ENCODE measurements around the gene KRT5. TPM values are rescaled to one million over a fixed set of nuclear protein-coding genes. Genes with fewer than 3 reads are reported as not detected.
A peak's percentile ranks its signal among the peaks of the same experiment; 100 is the strongest.
"Not testable (repeated sequence)": the region's sequence is repeated elsewhere in the genome, so short reads cannot be mapped to it uniquely, and the experiment has no call there.

Gene KRT5
- total RNA-seq, 1 donor from 2014 or later = 3.3 TPM

- no peak for DNase-seq (ENCODE audit: low read depth)
These were observed 22.2 kb downstream of the KRT5 start for GRCh38 chr12:52497975-52498374.

GRCh38 chr12:52496590-52497071 is 23.6 kb downstream of the KRT5 start:
- DNase-seq (ENCODE audit: low read depth) = peak; percentile 93

DNA sequence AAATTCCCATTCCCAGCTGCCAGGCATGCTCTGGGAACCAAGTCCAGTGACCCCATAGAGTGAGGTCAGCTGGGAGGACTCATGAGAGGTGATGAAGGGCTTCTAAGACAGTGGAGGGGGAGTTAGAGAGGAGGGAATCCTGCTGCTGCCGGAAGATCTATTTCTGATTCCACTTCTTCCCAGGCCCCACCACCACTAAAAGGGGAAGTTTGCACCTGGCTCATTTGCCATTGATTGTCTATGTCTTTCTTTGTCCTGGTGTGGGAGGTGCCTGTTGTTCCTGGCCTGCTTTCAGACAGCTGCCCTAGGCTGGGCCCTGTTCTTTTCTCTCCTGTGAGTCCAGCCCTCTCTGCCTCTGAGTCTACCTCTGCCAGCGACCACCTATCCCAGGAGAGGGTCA is 24.1 kb downstream of the KRT5 start:
- peak; percentile 88 for DNase-seq (ENCODE audit: low read depth)

DNA sequence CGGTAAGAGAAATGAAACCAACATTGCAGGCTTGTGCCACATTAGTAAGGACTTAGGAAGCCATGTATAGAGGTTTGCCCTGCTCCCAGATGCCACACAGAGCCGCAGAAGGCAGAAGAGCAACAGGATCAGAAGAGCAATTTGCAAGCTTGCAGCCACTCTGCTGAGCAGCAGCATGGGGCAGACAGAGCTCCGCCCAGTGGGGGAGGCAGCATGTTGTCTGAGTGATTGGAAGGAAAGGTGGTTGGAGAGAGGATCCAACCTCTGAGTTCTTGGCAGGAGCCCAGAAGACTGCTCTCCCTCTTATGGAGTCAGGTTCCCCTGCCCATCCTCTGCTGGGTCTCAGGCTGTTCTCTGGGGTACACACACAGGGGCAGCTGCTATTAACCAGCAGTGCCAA is 24.8 kb downstream of the KRT5 start:
- peak; percentile 90 for DNase-seq (ENCODE audit: low read depth)

DNA sequence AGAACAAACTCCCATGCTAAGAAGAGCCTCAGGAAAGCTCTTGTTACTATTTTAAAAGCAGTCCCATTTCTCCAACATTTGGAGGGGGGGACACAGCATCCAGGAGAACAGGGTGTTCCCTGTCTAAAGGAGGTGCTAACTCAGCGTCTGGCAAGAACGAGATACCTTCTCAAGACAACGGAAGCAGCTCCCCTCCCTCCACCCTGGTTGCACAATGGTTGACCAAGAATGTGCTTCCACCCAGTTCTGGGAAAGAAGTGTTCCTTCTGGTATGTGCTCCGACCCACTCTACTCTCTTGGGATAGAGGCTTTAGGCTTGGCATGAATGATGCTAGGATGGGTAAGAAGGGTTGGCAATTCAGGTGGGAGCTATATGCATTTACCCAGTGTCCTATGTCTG is 25.7 kb downstream of the KRT5 start:
- DNase-seq (ENCODE audit: low read depth) = peak; percentile 60

DNA sequence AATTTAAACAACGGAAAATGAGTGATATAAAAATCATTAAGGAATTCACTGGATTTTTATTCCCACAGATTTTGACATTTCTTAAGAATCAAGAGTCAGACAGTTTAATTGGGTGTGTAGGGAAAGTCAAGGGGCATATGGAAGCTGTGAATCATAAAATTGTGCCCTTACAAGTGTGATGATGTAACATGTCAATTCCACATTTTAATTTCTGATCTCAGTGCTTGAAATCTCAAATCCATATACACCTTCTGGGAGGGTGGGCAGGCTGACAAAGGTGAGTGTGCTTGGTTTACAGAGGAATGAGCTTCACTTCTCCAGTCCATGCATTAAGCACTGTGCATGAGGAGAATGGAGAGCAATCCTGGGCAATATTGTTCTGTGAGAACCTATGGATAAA is 26.1 kb downstream of the KRT5 start:
- no peak for DNase-seq (ENCODE audit: low read depth)

DNA sequence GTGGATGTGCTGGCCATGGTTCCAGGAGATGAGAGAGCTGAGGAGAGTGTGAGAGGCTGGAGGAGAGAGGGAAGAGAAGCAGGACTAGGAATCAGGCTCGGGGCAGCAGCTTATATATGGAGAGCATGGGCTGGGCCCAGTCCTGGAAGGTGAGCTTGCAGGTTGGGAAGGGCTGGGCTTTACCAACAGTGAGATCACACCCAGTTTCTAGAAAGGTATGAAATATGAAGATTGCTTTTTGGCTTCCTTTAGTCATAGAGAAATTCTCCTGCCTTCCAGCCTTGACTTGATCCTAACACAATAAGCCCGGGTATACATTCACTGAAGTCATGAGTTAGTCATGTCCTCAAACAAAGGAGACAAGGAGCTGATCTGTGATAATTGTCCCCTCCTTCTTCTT is 27.0 kb downstream of the KRT5 start, which contains the start of gene KRT6A:
TSS of gene KRT6A (minus strand) at position 86 of the 400 bp plus-strand sequence. CDS start at position 17, 69 bp downstream.
- DNase-seq (ENCODE audit: low read depth) = no peak

GRCh38 chr12:52492405-52492804 is 27.8 kb downstream of the KRT5 start:
- not testable (repeated sequence) for DNase-seq (ENCODE audit: low read depth)

GRCh38 chr12:52491495-52491894 is 28.7 kb downstream of the KRT5 start:
- not testable (repeated sequence) for DNase-seq (ENCODE audit: low read depth)

DNA sequence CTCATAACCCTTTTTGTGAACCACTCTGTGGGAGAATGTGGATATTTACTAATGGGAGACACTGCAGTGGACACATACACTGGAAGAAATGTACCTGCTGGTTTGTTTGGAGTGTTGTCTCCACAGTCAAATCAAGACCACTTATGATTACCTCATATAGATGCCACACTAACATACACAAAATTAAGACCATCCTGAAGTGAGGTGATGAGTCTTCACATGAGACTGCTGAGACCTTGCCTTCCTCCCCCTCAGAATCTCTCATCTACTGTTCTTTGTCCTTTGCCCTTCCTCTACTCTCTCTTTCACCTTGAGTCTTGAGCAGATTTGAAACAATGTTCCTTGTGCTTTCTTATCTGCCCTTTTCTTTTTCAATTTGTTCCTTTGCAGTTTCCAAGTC is 31.5 kb downstream of the KRT5 start:
- DNase-seq (ENCODE audit: low read depth) = no peak

DNA sequence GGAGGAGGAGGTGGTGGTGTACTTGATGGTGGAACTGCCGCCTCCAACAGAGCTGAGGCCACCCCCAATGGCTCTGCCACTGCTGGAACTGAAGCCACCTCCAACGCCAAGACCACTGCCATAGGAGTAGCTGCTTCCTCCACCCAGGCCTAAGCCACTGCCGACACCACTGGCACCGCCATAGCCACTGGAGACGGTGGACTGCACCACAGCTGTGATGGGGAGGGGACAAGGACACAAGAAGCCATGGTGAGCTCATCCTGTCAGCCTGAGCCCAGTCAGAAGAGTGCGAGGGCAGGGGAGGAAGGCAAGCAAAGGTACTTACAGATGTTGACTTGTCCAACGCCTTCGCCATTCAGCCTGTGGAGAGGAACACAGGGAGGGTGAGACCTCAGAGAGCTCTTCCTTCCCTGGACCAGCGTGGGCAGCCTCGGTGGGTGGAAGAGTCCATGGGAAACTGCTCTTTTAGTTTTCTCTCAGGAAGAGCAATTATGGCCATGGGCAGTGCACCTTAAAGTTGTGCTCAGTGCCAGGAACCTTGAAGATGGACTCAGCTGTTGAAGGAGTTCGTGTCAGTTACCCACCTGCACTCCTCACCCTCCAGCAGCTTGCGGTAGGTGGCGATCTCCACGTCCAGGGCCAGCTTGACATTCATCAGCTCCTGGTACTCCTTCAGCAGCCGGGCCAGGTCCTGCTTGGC is 32.3 kb downstream of the KRT5 start:
- DNase-seq (ENCODE audit: low read depth) = not testable (repeated sequence)

GRCh38 chr12:52487211-52487610 is 33.0 kb downstream of the KRT5 start:
- DNase-seq (ENCODE audit: low read depth) = no peak

GRCh38 chr12:52486166-52487105 is 33.8 kb downstream of the KRT5 start:
- no peak for DNase-seq (ENCODE audit: low read depth)

- DNase-seq (ENCODE audit: low read depth) = no peak
These were observed 40.1 kb downstream of the KRT5 start for GRCh38 chr12:52480073-52480472.

GRCh38 chr12:52477651-52478050 is 42.5 kb downstream of the KRT5 start:
- no peak for DNase-seq (ENCODE audit: low read depth)

- no peak for DNase-seq (ENCODE audit: low read depth)
These were observed 46.0 kb downstream of the KRT5 start for GRCh38 chr12:52474212-52474611.

- no peak for DNase-seq (ENCODE audit: low read depth)
These were observed 46.4 kb downstream of the KRT5 start, which contains the start of gene KRT6C for GRCh38 chr12:52473768-52474167. TSS of gene KRT6C (minus strand) at chr12:52473805. CDS start at chr12:52473737, 68 bp downstream.

GRCh38 chr12:52469853-52470252 is 50.3 kb downstream of the KRT5 start:
- no peak for DNase-seq (ENCODE audit: low read depth)

GRCh38 chr12:52464897-52465296 is 55.3 kb downstream of the KRT5 start:
- no peak for DNase-seq (ENCODE audit: low read depth)

Measured in myocyte (in vitro differentiated cells).